Measurements from ENCODE around the gene CCR5AS.

- TF ChIP-seq EZH2 (IDR thresholded peaks at IDR 0.05) (no peak), CTCF (IDR thresholded peaks at IDR 0.05) (peak; percentile 21), EZH2phosphoT487 (IDR thresholded peaks at IDR 0.05) (no peak)
Observed at GRCh38 chr3:46408853-46409252, 2.0 kb upstream of the CCR5AS start.

Data from neural progenitor cell (in vitro differentiated cells).